ENCODE measurements around the gene TENM4.

Gene TENM4

DNA sequence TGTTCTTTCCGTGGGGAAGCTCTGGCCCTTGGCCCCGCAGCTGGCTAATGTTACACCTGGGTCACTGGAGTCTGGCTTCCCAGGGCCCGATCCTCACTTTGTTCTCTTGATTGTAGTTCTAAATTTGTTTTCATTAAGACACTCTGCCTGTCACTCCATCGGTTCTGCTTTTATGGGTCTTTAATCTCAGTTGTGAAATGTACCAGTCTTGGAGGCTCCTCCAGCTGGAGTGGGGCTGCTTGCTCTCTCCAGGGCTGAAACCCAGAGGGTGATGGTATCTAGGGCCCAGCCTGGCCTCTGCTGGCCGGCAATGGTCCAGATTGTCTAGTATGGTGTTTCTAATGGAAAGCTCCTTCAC lies 352.9 kb downstream of the TENM4 start:
- no peaks in the 10 kb centered on the region for H3K4me1 ChIP-seq (ENCODE audit: control insufficient read depth, low read length)
- no peaks in the 10 kb centered on the region for H3F3A ChIP-seq (ENCODE audit: control insufficient read depth, insufficient read depth)
- H3K9me2 ChIP-seq (replicated peaks; ENCODE audit: control insufficient read depth, low read length): no peaks in the 10 kb centered on the region
- no peaks in the 10 kb centered on the region for H3K9me3 ChIP-seq (ENCODE audit: control insufficient read depth, insufficient read depth, low read length)
- no peaks in the 10 kb centered on the region for H3K27me3 ChIP-seq (ENCODE audit: control insufficient read depth, low read length)
- H3K4me2 ChIP-seq (ENCODE audit: low read length): no peak overlapping the region
- no peaks in the 10 kb centered on the region for H4K20me1 ChIP-seq (ENCODE audit: control insufficient read depth, insufficient read depth, low read depth, low read length)
- no peak overlapping the region for H3K27ac ChIP-seq (ENCODE audit: low read depth, low read length)
- no peak for TF ChIP-seq EZH2phosphoT487 (IDR thresholded peaks at IDR 0.05; ENCODE audit: borderline replicate concordance, low read length)
- TF ChIP-seq CTCF (IDR thresholded peaks at IDR 0.05; ENCODE audit: low read depth, low read length, poor library complexity, severe bottlenecking): no peak
- H3K36me3 ChIP-seq (ENCODE audit: control insufficient read depth, low read length): no peaks in the 10 kb centered on the region
- no peak overlapping the region for H3K4me3 ChIP-seq (ENCODE audit: low read length)
- H3K79me2 ChIP-seq (ENCODE audit: control insufficient read depth, low read length): no peaks in the 10 kb centered on the region

GRCh38 chr11:79087238-79087960 lies 353.4 kb downstream of the TENM4 start:
- H3K36me3 ChIP-seq (ENCODE audit: control insufficient read depth, low read length): no peaks in the 10 kb centered on the region
- no peak overlapping the region for H3K4me2 ChIP-seq (ENCODE audit: low read length)
- no peak overlapping the region for H3K4me3 ChIP-seq (ENCODE audit: low read length)
- H3K9me2 ChIP-seq (replicated peaks; ENCODE audit: control insufficient read depth, low read length): no peaks in the 10 kb centered on the region
- no peaks in the 10 kb centered on the region for H3K79me2 ChIP-seq (ENCODE audit: control insufficient read depth, low read length)
- no peaks in the 10 kb centered on the region for H4K20me1 ChIP-seq (ENCODE audit: control insufficient read depth, insufficient read depth, low read depth, low read length)
- no peak overlapping the region for H3K27ac ChIP-seq (ENCODE audit: low read depth, low read length)
- no peaks in the 10 kb centered on the region for H3K9me3 ChIP-seq (ENCODE audit: control insufficient read depth, insufficient read depth, low read length)
- H3F3A ChIP-seq (ENCODE audit: control insufficient read depth, insufficient read depth): no peaks in the 10 kb centered on the region
- no peaks in the 10 kb centered on the region for H3K27me3 ChIP-seq (ENCODE audit: control insufficient read depth, low read length)
- TF ChIP-seq CTCF (IDR thresholded peaks at IDR 0.05; ENCODE audit: low read depth, low read length, poor library complexity, severe bottlenecking) (no peak), EZH2phosphoT487 (IDR thresholded peaks at IDR 0.05; ENCODE audit: borderline replicate concordance, low read length) (no peak)
- no peaks in the 10 kb centered on the region for H3K4me1 ChIP-seq (ENCODE audit: control insufficient read depth, low read length)

DNA sequence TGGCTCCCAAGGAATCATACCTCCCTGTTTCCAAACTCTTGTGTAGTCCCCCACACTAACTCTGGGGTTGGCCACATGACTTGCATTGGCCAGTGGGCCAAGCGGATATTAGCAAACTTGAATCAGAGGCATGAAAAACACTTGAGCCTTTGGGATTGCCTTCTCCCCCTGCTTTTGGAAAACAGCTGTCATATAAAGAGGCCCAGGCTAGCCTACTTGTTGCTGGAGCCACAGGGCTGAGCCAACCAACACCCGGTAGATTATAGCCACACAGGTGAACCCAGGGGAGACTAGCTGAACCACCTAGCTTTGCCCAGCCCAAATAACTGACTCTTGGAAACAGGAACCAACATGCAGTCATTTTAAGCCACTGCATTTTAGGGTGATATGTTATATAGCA lies 354.8 kb downstream of the TENM4 start:
- no peaks in the 10 kb centered on the region for H3K4me1 ChIP-seq (ENCODE audit: control insufficient read depth, low read length)
- no peaks in the 10 kb centered on the region for H3K36me3 ChIP-seq (ENCODE audit: control insufficient read depth, low read length)
- no peaks in the 10 kb centered on the region for H3F3A ChIP-seq (ENCODE audit: control insufficient read depth, insufficient read depth)
- no peak overlapping the region for H3K4me3 ChIP-seq (ENCODE audit: low read length)
- no peaks in the 10 kb centered on the region for H4K20me1 ChIP-seq (ENCODE audit: control insufficient read depth, insufficient read depth, low read depth, low read length)
- H3K9me3 ChIP-seq (ENCODE audit: control insufficient read depth, insufficient read depth, low read length): no peaks in the 10 kb centered on the region
- H3K79me2 ChIP-seq (ENCODE audit: control insufficient read depth, low read length): no peaks in the 10 kb centered on the region
- no peak overlapping the region for H3K27ac ChIP-seq (ENCODE audit: low read depth, low read length)
- TF ChIP-seq CTCF (IDR thresholded peaks at IDR 0.05; ENCODE audit: low read depth, low read length, poor library complexity, severe bottlenecking): no peak
- TF ChIP-seq EZH2phosphoT487 (IDR thresholded peaks at IDR 0.05; ENCODE audit: borderline replicate concordance, low read length): no peak
- no peaks in the 10 kb centered on the region for H3K27me3 ChIP-seq (ENCODE audit: control insufficient read depth, low read length)
- H3K9me2 ChIP-seq (replicated peaks; ENCODE audit: control insufficient read depth, low read length): no peaks in the 10 kb centered on the region
- H3K4me2 ChIP-seq (ENCODE audit: low read length): no peak overlapping the region

Measured in DOHH2 (cell line).